Nephron (organoid): ENCODE data around the gene CYP4X1.
A peak's percentile ranks its signal among the peaks of the same experiment; 100 is the strongest.

Source experiments
- H3K27ac Mint-ChIP-seq, 3 experiments: 2 replicates each; pipeline ENCODE4 v1.8.0; 2020; ENCODE audit warnings: mixed read lengths in 3 of 3, mild to moderate bottlenecking in 2 of 3, moderate library complexity in 1 of 3
- H3K27me3 Mint-ChIP-seq: 2 replicates; pipeline ENCODE4 v1.8.0; 2021; ENCODE audit warnings: low read depth, mild to moderate bottlenecking, moderate library complexity, mixed read lengths
- H3K36me3 Mint-ChIP-seq: 2 replicates; pipeline ENCODE4 v1.8.0; 2020; ENCODE audit warnings: low read depth, mixed read lengths
- H3K4me1 Mint-ChIP-seq: 2 replicates; pipeline ENCODE4 v1.8.0; 2020; ENCODE audit warnings: mixed read lengths
- H3K4me3 Mint-ChIP-seq, 3 experiments: 2 replicates each; pipeline ENCODE4 v1.8.0; 2020; ENCODE audit warnings: mild to moderate bottlenecking in 3 of 3, mixed read lengths in 3 of 3, moderate library complexity in 2 of 3
- H3K9me3 Mint-ChIP-seq: 2 replicates; pipeline ENCODE4 v1.8.0; 2020; ENCODE audit warnings: mixed read lengths
- TF ChIP-seq, protein P1 (sequence below), 3 experiments: fragments of 200-600 bp; sonication (generic); IDR thresholded peaks; one replicate each; pipeline ENCODE4 v1.5.0; 2021; ENCODE audit warnings: antibody characterized with exemption in 3 of 3; ENCODE audit not compliant: unreplicated experiment in 3 of 3

The CYP4X1 gene

DNA sequence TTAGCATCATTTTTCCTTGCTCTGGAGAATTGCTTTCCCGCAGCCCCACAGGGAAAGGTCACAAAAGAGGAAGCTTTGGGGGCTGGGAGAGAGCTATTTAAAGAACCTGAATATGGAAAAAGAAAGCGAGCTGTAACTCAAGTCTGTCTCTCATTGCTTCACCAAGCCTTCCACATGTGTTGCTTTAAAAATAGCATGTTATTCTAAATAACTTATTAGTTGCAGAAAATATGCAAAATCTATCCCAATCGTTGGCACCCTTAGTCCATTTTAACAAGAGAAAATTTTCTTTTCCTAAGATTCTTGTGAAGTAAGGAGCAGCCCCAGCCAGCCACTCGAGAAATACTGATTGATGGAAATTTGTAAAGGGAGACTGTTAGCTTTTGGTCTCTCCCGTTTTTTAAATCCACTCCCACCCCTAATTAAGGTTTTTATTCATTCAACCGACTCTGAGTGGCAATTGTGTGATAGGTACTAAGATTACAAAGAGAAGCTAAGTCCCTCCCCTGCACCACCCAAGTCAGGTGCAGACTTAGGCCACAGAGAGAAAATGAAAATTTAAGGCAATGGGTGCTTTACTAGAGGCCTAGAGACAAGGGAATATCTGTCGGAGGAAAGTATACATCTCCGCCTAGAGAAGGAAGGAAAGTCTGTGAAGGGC lies 802 bp downstream of the CYP4X1 start:
- TF ChIP-seq, protein P1, sequence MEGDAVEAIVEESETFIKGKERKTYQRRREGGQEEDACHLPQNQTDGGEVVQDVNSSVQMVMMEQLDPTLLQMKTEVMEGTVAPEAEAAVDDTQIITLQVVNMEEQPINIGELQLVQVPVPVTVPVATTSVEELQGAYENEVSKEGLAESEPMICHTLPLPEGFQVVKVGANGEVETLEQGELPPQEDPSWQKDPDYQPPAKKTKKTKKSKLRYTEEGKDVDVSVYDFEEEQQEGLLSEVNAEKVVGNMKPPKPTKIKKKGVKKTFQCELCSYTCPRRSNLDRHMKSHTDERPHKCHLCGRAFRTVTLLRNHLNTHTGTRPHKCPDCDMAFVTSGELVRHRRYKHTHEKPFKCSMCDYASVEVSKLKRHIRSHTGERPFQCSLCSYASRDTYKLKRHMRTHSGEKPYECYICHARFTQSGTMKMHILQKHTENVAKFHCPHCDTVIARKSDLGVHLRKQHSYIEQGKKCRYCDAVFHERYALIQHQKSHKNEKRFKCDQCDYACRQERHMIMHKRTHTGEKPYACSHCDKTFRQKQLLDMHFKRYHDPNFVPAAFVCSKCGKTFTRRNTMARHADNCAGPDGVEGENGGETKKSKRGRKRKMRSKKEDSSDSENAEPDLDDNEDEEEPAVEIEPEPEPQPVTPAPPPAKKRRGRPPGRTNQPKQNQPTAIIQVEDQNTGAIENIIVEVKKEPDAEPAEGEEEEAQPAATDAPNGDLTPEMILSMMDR (IDR thresholded peaks at IDR 0.05; ENCODE audit: unreplicated experiment in 3 of 3): no peak
- H3K9me3 Mint-ChIP-seq: no peaks in the 10 kb centered on the region
- H3K4me1 Mint-ChIP-seq: peaks cover 28% of the 10 kb centered on the region
- H3K27me3 Mint-ChIP-seq: peaks cover 46% of the 10 kb centered on the region
- H3K36me3 Mint-ChIP-seq: no peaks in the 10 kb centered on the region
- peak overlapping the region; percentile 75 to 81 (median 79) for H3K4me3 Mint-ChIP-seq
- peak overlapping the region in 2 of 3 experiments; percentile 61 to 73 for H3K27ac Mint-ChIP-seq

DNA sequence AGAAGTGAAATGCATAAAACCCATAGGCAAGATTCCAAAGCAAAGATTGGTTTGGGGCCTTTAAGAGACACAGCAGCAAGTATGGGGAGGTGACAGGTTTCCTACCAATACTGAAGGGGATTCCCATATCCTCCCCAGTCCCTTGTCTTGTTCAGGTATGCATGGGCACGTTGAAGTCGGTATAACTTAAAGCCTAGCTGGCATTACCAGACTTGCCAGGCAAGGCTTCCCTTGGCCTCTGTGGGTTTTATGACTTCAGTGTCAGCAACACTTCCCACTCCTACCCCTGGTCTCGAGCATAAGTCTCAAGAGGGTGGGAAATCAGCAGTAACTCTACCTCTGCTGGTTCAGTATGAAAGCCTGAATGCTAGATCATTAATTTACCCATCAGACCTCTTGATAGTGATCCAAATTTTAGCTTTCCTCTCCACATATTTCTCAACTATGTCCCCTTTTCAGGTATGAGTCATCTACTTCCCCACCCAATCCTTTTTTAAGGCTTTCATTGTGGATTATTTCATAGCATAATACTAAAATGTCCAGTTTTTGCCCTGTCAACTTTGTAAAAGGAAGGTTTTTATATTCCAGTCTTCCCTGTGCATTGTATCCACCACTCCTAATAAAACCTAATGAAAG lies 6.8 kb downstream of the CYP4X1 start:
- no peaks in the 10 kb centered on the region for H3K9me3 Mint-ChIP-seq
- no peaks in the 10 kb centered on the region for H3K36me3 Mint-ChIP-seq
- H3K27ac Mint-ChIP-seq: peak overlapping the region in 1 of 3 experiments; percentile 10
- TF ChIP-seq, protein P1 (IDR thresholded peaks at IDR 0.05; ENCODE audit: unreplicated experiment in 3 of 3): no peak
- H3K4me1 Mint-ChIP-seq: peaks cover 10% of the 10 kb centered on the region
- peaks cover 10% of the 10 kb centered on the region for H3K27me3 Mint-ChIP-seq
- no peak overlapping the region for H3K4me3 Mint-ChIP-seq

DNA sequence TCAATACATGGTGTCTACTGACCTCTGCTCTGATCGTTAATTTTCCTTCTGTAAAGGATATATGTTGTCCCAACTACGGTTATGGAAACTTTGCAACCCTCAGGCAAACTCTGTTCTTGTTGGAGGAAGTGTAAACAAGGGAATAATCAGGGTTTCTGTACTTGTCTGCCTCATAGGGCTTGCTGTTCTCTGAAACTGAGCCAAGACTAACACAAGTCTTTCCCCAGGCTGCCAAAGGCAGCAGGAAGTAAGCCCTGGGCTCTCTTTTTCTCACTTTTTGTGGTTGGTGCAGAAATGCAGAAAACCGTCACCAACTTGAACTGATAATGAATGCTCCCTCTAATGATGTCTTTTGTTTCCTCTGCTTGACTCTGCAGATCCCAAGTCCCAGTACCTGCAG lies 7.6 kb downstream of the CYP4X1 start:
- Mint-ChIP-seq H3K4me3 (no peak overlapping the region), H3K27me3 (peaks cover 3% of the 10 kb centered on the region), H3K27ac (peak overlapping the region in 1 of 3 experiments; percentile 22), H3K4me1 (peaks cover 6% of the 10 kb centered on the region), H3K36me3 (no peaks in the 10 kb centered on the region), H3K9me3 (no peaks in the 10 kb centered on the region)
- TF ChIP-seq, protein P1 (IDR thresholded peaks at IDR 0.05; ENCODE audit: unreplicated experiment in 3 of 3): no peak

DNA sequence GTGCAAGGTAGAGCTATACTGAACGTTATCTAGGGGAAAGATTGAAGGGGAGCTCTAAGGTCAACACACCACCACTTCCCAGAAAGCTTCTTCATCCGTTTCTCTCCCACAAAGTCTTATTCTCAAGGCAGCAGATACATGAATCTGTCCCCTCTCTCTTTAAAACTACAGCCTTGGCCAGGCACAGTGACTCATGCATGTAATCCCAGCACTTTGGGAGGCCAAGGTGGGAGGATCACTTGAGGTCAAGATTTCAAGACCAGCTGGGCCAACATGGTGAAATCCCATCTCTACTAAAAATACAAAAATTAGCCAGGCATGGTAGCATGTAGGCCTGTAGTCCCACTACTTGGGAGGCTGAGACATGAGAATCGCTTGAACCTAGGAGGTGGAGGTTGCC lies 8.1 kb downstream of the CYP4X1 start:
- peak overlapping the region in 1 of 3 experiments; percentile 22 for H3K27ac Mint-ChIP-seq
- no peaks in the 10 kb centered on the region for H3K36me3 Mint-ChIP-seq
- peaks cover 6% of the 10 kb centered on the region for H3K4me1 Mint-ChIP-seq
- H3K27me3 Mint-ChIP-seq: peaks cover 3% of the 10 kb centered on the region
- no peak overlapping the region for H3K4me3 Mint-ChIP-seq
- TF ChIP-seq, protein P1 (IDR thresholded peaks at IDR 0.05; ENCODE audit: unreplicated experiment in 3 of 3): no peak
- no peaks in the 10 kb centered on the region for H3K9me3 Mint-ChIP-seq

DNA sequence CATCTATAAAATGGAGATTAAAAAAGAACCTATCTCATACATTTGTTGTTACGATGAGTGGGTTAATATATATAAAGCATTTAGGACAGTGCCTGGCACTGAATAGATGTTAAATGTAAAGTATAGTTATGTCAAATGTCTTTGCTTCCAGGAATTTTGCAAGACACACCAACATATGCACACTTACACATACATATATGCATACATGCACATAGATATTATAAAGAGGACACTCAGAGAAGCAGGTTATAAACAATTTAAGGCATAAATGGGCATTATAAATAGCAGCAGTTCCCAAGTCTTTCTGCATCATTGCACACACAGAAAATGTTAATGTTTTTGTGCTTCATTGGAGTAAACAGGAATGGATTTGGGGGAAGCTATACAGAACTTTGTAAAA lies 13.3 kb downstream of the CYP4X1 start:
- H3K4me3 Mint-ChIP-seq: no peak overlapping the region
- TF ChIP-seq, protein P1 (IDR thresholded peaks at IDR 0.05; ENCODE audit: unreplicated experiment in 3 of 3): no peak
- H3K4me1 Mint-ChIP-seq: no peaks in the 10 kb centered on the region
- no peaks in the 10 kb centered on the region for H3K27me3 Mint-ChIP-seq
- no peaks in the 10 kb centered on the region for H3K9me3 Mint-ChIP-seq
- H3K36me3 Mint-ChIP-seq: no peaks in the 10 kb centered on the region
- H3K27ac Mint-ChIP-seq: no peak overlapping the region

DNA sequence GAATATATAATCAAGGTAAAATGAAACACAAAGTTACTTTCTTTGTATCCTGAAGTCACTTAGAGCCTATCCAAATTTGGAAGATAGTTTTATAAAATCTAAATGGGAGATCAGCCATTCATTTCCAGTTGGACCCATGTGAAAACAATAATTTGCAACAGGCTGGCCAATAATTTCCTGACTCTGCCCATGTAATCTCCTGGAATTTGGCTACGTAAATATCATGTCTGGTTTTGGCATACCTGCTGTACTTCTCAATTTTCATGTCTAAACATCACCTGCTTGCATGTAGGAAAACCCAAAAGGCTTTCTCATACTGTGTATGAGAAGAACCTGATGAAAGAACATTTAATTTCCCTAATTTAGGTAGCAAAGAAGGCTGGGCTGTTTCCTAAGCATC lies 35.9 kb downstream of the CYP4X1 start:
- H3K27me3 Mint-ChIP-seq: peaks cover 9% of the 10 kb centered on the region
- H3K27ac Mint-ChIP-seq: no peak overlapping the region
- peaks cover 4% of the 10 kb centered on the region for H3K36me3 Mint-ChIP-seq
- H3K4me1 Mint-ChIP-seq: no peaks in the 10 kb centered on the region
- H3K4me3 Mint-ChIP-seq: no peak overlapping the region
- peaks cover 15% of the 10 kb centered on the region for H3K9me3 Mint-ChIP-seq
- TF ChIP-seq, protein P1 (IDR thresholded peaks at IDR 0.05; ENCODE audit: unreplicated experiment in 3 of 3): no peak
